Measurements from ENCODE around the gene PPP2R5C. TPM values are rescaled to one million over a fixed set of nuclear protein-coding genes. Genes with fewer than 3 reads are reported as not detected.

PPP2R5C gene
- total RNA-seq, 4 donors from 2014 or later = 143 to 171 (median 169) TPM

- Histone ChIP-seq H3K9me3 (no peaks in the 10 kb centered on the region), H3K36me3 (no peaks in the 10 kb centered on the region), H3K27me3 (no peaks in the 10 kb centered on the region), H3K4me3 (no peak overlapping the region), H3K4me1 (no peaks in the 10 kb centered on the region), H3K27ac (no peak overlapping the region)
- intact Hi-C loops (cut with DNase I; ENCODE audit: low total_unique reads) = no loop called here
- TF ChIP-seq POLR2A (IDR thresholded peaks at IDR 0.05) (no peak), CTCF (IDR thresholded peaks at IDR 0.05) (no peak)
- DNase-seq = no peak
These were observed 145.1 kb downstream of the PPP2R5C start for GRCh38 chr14:101906645-101907044.

- TF ChIP-seq CTCF (IDR thresholded peaks at IDR 0.05) (no peak), POLR2A (IDR thresholded peaks at IDR 0.05) (no peak)
- Histone ChIP-seq H3K9me3 (no peaks in the 10 kb centered on the region), H3K27me3 (no peaks in the 10 kb centered on the region), H3K36me3 (no peaks in the 10 kb centered on the region), H3K27ac (no peak overlapping the region), H3K4me1 (no peaks in the 10 kb centered on the region), H3K4me3 (no peak overlapping the region)
- no peak for DNase-seq
- intact Hi-C loops (cut with DNase I; ENCODE audit: low total_unique reads) = no loop called here
These were observed 146.1 kb downstream of the PPP2R5C start for GRCh38 chr14:101907619-101908018.

- no peak for DNase-seq
- H3K27ac ChIP-seq = no peak overlapping the region
- no peaks in the 10 kb centered on the region for H3K27me3 ChIP-seq
- no peak overlapping the region for H3K4me3 ChIP-seq
- TF ChIP-seq POLR2A (IDR thresholded peaks at IDR 0.05) = no peak
- TF ChIP-seq CTCF (IDR thresholded peaks at IDR 0.05) = no peak
- no peaks in the 10 kb centered on the region for H3K4me1 ChIP-seq
- intact Hi-C loops (cut with DNase I; ENCODE audit: low total_unique reads) = no loop called here
- H3K36me3 ChIP-seq = no peaks in the 10 kb centered on the region
- H3K9me3 ChIP-seq = no peaks in the 10 kb centered on the region
These were observed 147.3 kb downstream of the PPP2R5C start for GRCh38 chr14:101908795-101909194.

- H3K27me3 ChIP-seq = no peaks in the 10 kb centered on the region
- H3K9me3 ChIP-seq = no peaks in the 10 kb centered on the region
- intact Hi-C loops (cut with DNase I; ENCODE audit: low total_unique reads) = no loop called here
- H3K4me3 ChIP-seq = no peak overlapping the region
- DNase-seq = no peak
- H3K4me1 ChIP-seq = no peaks in the 10 kb centered on the region
- no peak for TF ChIP-seq POLR2A (IDR thresholded peaks at IDR 0.05)
- no peaks in the 10 kb centered on the region for H3K36me3 ChIP-seq
- no peak overlapping the region for H3K27ac ChIP-seq
These were observed 148.0 kb downstream of the PPP2R5C start for GRCh38 chr14:101909371-101910096.

GRCh38 chr14:101912841-101913240 lies 151.3 kb downstream of the PPP2R5C start:
- no peak overlapping the region for H3K27ac ChIP-seq
- DNase-seq = no peak
- H3K36me3 ChIP-seq = no peaks in the 10 kb centered on the region
- H3K4me1 ChIP-seq = no peaks in the 10 kb centered on the region
- H3K9me3 ChIP-seq = no peaks in the 10 kb centered on the region
- H3K4me3 ChIP-seq = no peak overlapping the region
- intact Hi-C loops (cut with DNase I; ENCODE audit: low total_unique reads) = no loop called here
- no peaks in the 10 kb centered on the region for H3K27me3 ChIP-seq
- TF ChIP-seq CTCF (IDR thresholded peaks at IDR 0.05) (no peak), POLR2A (IDR thresholded peaks at IDR 0.05) (no peak)

Measured in uterus (tissue), 4 donors.